Kidney (tissue), 14 donors: ENCODE data around the gene ADARB1. TPM values are rescaled to one million over a fixed set of nuclear protein-coding genes. Genes with fewer than 3 reads are reported as not detected.
"Not testable (repeated sequence)": the region's sequence is repeated elsewhere in the genome, so short reads cannot be mapped to it uniquely, and the experiment has no call there.

Experiments used
- DNase-seq, 5 donors: peaks; one replicate each; pipeline ENCODE4 v3.0.0-alpha.2; 2013 to 2020
- FAIRE-seq: peaks from 2 replicates; lab custom pipeline; 2012; peaks lifted over from hg19 to GRCh38; lab: Jason Lieb, UNC
- H3K27ac ChIP-seq, 2 donors: one replicate each; pipeline ENCODE4 v1.7.0; 2013; ENCODE audit warnings: low read depth in 2 of 2, low read length in 2 of 2, inconsistent platforms in 1 of 2
- H3K27me3 ChIP-seq: one replicate; pipeline ENCODE4 v1.7.1; 2013; ENCODE audit warnings: low read length, inconsistent platforms; ENCODE audit not compliant: control insufficient read depth, insufficient read depth
- H3K36me3 ChIP-seq, 3 donors: one replicate each; pipeline versions ENCODE4 v1.7.0 to v1.7.1; 2013; ENCODE audit warnings: low read length in 3 of 3, control low read depth in 1 of 3, inconsistent platforms in 1 of 3; ENCODE audit not compliant: insufficient read depth in 3 of 3, control insufficient read depth in 2 of 3
- H3K4me1 ChIP-seq, 3 donors: one replicate each; pipeline versions ENCODE4 v1.7.0 to v1.7.1; 2013; ENCODE audit warnings: low read length in 3 of 3, inconsistent platforms in 1 of 3, low read depth in 1 of 3; ENCODE audit not compliant: control insufficient read depth in 2 of 3, insufficient read depth in 2 of 3
- H3K4me3 ChIP-seq, 3 donors: one replicate each; pipeline versions ENCODE4 v1.7.0 to v1.8.1; 2013; ENCODE audit warnings: low read length in 3 of 3, control low read depth in 1 of 3, inconsistent platforms in 1 of 3
- H3K9ac ChIP-seq, 3 donors: one replicate each; pipeline versions ENCODE4 v1.7.0 to v1.7.1; 2013; ENCODE audit warnings: low read length in 3 of 3, control low read depth in 1 of 3, inconsistent platforms in 1 of 3
- H3K9me3 ChIP-seq, 3 donors: one replicate each; pipeline versions ENCODE4 v1.7.0 to v1.7.1; 2013; ENCODE audit warnings: low read length in 3 of 3, control low read depth in 1 of 3, inconsistent platforms in 1 of 3; ENCODE audit not compliant: control insufficient read depth in 2 of 3, insufficient read depth in 1 of 3
- intact Hi-C: fragments of 100-400 bp; cut with DNase I; formaldehyde crosslinking; loops from one replicate; pipeline ENCODE4 v1.11.1; 2022
- polyA plus RNA-seq: library from polyadenylated mRNA; stranded (reverse); fragments of 350-450 nt; fragmentation: Illumina TruSeq; extraction: RNeasy Lipid Tissue Mini Kit (QIAGEN cat#74804); gene quantifications from one replicate; pipeline ENCODE4 v1.2.3, GENCODE V29; 2014; ENCODE audit warnings: low read depth, low replicate concordance; ENCODE audit not compliant: insufficient read depth
- total RNA-seq: library from RNA; stranded (reverse); fragmentation: NEBNext Ultra II Directional; extraction: Animal tissue kit (Norgen Biotek cat#: 25700); gene quantifications from one replicate; pipeline ENCODE4 v1.2.1, GENCODE V29; 2021
- TF ChIP-seq, protein P1 (sequence below): IDR thresholded peaks from 3 replicates; pipeline ENCODE4 v1.5.1; 2012; ENCODE audit warnings: mild to moderate bottlenecking, moderate library complexity, borderline replicate concordance; ENCODE audit not compliant: insufficient read depth; ENCODE audit errors: extremely low read depth
- donor health status: control.
- donor health status: control.
- donor health status: control.
- donor health status: control.
- donor health status: control.
- donor health status: DM: yes; HTN: yes; CAD: no.
- donor health status: Normal renal cell carcinoma (clear cell type).

Gene ADARB1
- total and polyA plus RNA-seq, 2 donors from 2014 or later, result 6.7 to 34.9 TPM

DNA sequence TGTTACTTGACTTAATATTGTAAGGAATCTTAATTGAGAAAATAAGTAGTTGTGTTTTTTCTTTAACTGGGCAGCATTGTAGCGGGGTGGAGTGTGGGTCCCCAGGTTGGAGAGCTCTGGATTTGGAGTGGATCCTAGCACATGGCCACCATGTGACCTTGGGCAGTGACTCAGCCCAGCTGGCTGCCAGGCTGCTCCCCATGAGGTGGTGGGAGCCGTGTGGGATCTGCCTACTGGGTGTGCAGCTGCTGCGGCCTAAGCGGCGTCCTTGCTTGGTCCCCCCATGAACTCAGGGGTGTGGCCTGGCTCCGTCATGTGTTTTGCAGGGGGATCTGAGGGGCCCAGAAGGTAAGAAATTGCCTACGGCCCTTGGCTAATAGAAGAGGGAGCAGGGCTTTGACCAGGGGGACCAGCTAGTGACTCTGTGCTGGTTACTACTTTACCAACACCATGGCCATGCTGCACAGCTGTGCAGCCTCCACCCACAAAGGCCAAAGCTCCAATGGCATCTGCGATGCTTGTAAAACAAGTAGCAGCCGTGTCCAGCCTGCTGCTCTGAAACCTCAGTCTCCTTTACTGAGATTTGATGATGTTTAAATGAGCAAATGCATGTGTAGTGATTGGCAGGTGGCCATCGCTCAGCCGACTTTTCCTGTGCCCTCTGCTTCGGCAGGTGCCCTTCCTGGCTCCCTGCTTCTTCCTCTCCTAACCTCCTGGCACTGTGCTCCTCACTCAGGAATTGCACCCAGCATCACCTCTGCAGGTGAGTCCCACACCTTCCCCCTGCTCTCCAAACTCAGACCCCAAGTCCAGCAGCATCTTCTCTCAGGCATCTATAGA lies 68.3 kb downstream of the ADARB1 start:
- intact Hi-C loops, result no loop called here
- no peaks in the 10 kb centered on the region for H3K27me3 ChIP-seq
- no peak for FAIRE-seq
- H3K27ac ChIP-seq, result no peak overlapping the region
- no peak for DNase-seq
- H3K9me3 ChIP-seq, result no peaks in the 10 kb centered on the region
- no peaks in the 10 kb centered on the region for H3K36me3 ChIP-seq
- H3K4me3 ChIP-seq, result no peak overlapping the region
- H3K9ac ChIP-seq, result no peak overlapping the region
- H3K4me1 ChIP-seq, result no peaks in the 10 kb centered on the region
- TF ChIP-seq, protein P1, sequence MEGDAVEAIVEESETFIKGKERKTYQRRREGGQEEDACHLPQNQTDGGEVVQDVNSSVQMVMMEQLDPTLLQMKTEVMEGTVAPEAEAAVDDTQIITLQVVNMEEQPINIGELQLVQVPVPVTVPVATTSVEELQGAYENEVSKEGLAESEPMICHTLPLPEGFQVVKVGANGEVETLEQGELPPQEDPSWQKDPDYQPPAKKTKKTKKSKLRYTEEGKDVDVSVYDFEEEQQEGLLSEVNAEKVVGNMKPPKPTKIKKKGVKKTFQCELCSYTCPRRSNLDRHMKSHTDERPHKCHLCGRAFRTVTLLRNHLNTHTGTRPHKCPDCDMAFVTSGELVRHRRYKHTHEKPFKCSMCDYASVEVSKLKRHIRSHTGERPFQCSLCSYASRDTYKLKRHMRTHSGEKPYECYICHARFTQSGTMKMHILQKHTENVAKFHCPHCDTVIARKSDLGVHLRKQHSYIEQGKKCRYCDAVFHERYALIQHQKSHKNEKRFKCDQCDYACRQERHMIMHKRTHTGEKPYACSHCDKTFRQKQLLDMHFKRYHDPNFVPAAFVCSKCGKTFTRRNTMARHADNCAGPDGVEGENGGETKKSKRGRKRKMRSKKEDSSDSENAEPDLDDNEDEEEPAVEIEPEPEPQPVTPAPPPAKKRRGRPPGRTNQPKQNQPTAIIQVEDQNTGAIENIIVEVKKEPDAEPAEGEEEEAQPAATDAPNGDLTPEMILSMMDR, result no peak

DNA sequence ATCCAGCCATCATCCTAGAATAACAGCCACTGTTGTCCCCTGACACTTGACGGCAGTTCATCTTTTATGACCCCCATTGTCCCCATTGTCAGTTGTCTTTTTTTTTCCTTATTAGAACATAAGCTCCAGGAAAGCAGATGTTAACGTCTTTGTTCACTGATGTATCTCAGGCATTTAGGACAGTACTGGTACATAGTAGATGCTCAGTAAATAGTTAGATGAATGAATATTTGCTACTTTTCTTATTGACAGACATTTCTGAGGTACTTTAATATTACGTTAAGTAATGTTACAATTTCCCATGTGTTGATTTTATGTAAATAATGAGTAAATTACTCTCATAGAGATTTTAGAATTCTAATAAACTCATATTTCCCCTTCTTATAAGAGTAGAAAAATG lies 69.5 kb downstream of the ADARB1 start:
- Histone ChIP-seq H3K9ac (no peak overlapping the region), H3K4me1 (no peaks in the 10 kb centered on the region), H3K9me3 (no peaks in the 10 kb centered on the region), H3K36me3 (no peaks in the 10 kb centered on the region), H3K27me3 (no peaks in the 10 kb centered on the region), H3K4me3 (no peak overlapping the region), H3K27ac (no peak overlapping the region)
- no peak for DNase-seq
- no peak for FAIRE-seq
- TF ChIP-seq, protein P1, result no peak
- intact Hi-C loops, result no loop called here

DNA sequence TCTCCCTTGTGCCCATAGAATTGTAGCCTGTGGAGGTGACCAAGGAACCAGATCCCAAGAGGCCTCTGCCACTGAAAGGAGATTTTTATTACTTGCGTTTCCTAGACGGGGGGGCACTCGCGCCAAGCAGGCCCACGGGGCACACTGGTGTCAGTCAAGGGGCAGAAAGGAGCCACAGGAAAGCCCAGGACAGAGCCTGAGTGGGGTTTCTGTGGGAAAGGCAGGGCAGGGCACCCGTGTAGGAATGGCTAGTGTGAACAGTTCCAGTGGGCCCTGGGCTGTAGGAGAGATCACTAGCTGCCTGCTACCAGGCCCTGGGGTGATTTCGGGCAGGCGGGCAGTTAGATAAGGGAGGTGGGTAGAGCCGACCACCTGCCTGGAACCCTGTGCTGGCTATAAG lies 70.8 kb downstream of the ADARB1 start:
- FAIRE-seq (no peak), DNase-seq (no peak)
- intact Hi-C loops, result no loop called here
- TF ChIP-seq, protein P1, result no peak
- Histone ChIP-seq H3K9ac (no peak overlapping the region), H3K4me3 (no peak overlapping the region), H3K9me3 (no peaks in the 10 kb centered on the region), H3K27ac (no peak overlapping the region), H3K27me3 (no peaks in the 10 kb centered on the region), H3K4me1 (no peaks in the 10 kb centered on the region), H3K36me3 (no peaks in the 10 kb centered on the region)

DNA sequence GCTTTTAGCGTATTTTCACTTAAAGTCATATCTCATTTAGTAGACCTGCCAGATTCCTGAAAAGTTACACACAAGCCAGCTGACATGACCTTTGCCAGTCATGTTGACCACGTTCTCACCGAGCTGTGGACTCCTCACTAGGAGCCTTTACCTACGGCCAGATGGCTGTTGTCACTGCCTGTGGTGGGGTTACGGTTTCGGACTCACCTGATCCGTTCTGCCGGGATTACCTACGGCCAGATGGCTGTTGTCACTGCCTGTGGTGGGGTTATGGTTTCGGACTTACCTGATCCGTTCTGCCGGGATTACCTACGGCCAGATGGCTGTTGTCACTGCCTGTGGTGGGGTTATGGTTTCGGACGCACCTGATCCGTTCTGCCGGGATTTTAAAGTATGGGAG lies 71.5 kb downstream of the ADARB1 start:
- H3K27me3 ChIP-seq, H3K4me3 ChIP-seq, H3K9me3 ChIP-seq, intact Hi-C loops, H3K4me1 ChIP-seq, H3K27ac ChIP-seq, DNase-seq, H3K9ac ChIP-seq, H3K36me3 ChIP-seq, FAIRE-seq: not testable (repeated sequence)
